ENCODE data around the gene SUDS3. TPM values are rescaled to one million over a fixed set of nuclear protein-coding genes. Genes with fewer than 3 reads are reported as not detected.

The SUDS3 gene
- total and polyA plus RNA-seq, 10 of the 15 experiments (the other 5 are each of a cell fraction or from before 2014, with no cell fraction given) = 5.2 to 42.8 (median 21.7) TPM

DNA sequence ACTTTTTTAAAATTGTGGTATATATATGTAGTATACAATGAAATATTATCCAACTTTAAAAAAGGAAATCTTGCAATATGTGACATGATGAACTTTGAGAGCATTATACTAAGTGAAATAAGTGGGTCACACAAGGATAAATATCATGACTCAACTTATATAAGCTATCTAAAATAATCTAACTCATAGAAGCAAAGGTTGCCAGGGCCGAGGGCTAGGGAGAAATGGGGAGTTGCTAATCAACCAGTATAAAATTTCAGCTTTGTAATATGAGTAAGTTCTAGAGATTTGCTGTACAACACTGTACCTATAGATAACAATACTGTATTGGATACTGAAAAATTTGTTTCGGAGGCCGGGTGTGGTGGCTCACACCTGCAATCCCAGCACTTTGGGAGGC is 42.1 kb upstream of the SUDS3 start:
- Histone ChIP-seq H4K20me1 (ENCODE audit: control insufficient read depth, insufficient read depth) (no peaks in the 10 kb centered on the region), H3K9ac (ENCODE audit: control insufficient read depth, insufficient read depth, low read length) (no peak overlapping the region), H3K27me3 (replicated peaks in 1 of 2; ENCODE audit: control insufficient read depth in 2 of 2, insufficient read depth in 2 of 2, low read length in 1 of 2) (no peaks in the 10 kb centered on the region), H3K27ac (ENCODE audit: control insufficient read depth, insufficient read depth) (no peak overlapping the region), H3K4me1 (ENCODE audit: control insufficient read depth, insufficient read depth, low read length) (peaks cover 11% of the 10 kb centered on the region), H3K4me3 (no peak overlapping the region), H2AFZ (ENCODE audit: control insufficient read depth, low read depth, low read length) (no peak overlapping the region), H3K9me3 (replicated peaks; ENCODE audit: control insufficient read depth, insufficient read depth, low read length) (no peaks in the 10 kb centered on the region; the same call in none of the 3 replicates), H3K36me3 (ENCODE audit: control insufficient read depth in 2 of 2, insufficient read depth in 2 of 2, low read length in 1 of 2) (peaks cover 0 to 7% of the 10 kb centered on the region in 2 experiments; a peak in 2 of 4 replicates), H3K79me2 (ENCODE audit: control insufficient read depth, insufficient read depth, low read length) (peaks cover 42% of the 10 kb centered on the region), H3K4me2 (ENCODE audit: control insufficient read depth, insufficient read depth) (no peak overlapping the region)
- ChIA-PET CTCF (interaction anchor here (0.6 to 1.9 kb wide), 3 partner anchors 11 to 149 kb away, joined by 3 to 6 read pairs (median 6); no protein-coding TSS in a partner anchor), POLR2A (interaction anchor here (0.6 to 0.9 kb wide), 2 partner anchors 12 to 26 kb away, joined by 5 to 7 read pairs; no protein-coding TSS in a partner anchor), RAD21 (ENCODE audit: unreplicated experiment) (interaction anchor here (0.6 to 1.1 kb wide), 3 partner anchors 10 to 22 kb away, joined by 3 to 4 read pairs (median 3); no protein-coding TSS in a partner anchor), SMC1A (ENCODE audit: uncharacterized antibody, unreplicated experiment) (interaction anchor here (1.7 to 4.1 kb wide), 5 partner anchors 9 to 24 kb away, joined by 5 to 23 read pairs (median 9); no protein-coding TSS in a partner anchor)
- intact Hi-C loops (cut with micrococcal nuclease; ENCODE audit: unreplicated experiment) = no loop called here
- in situ Hi-C loops (cut with MboI) = no loop called here
- 100% methylated on average over 3 of the region's 3 CpGs for WGBS (ENCODE audit: insufficient coverage, insufficient replicate concordance, low lambda C conversion rate, missing lambda C conversion rate)
- ATAC-seq (no peak), FAIRE-seq (no peak), DNase-seq (ENCODE audit: low read depth, low spot score) (no peak)
- TF ChIP-seq HDAC6 (IDR thresholded peaks at IDR 0.05; ENCODE audit: unreplicated experiment) (no peak), NR2F1 (conservative IDR thresholded peaks at IDR 0.05) (no peak)
- no TSS peak for BruUV-seq (replicated peaks)

DNA sequence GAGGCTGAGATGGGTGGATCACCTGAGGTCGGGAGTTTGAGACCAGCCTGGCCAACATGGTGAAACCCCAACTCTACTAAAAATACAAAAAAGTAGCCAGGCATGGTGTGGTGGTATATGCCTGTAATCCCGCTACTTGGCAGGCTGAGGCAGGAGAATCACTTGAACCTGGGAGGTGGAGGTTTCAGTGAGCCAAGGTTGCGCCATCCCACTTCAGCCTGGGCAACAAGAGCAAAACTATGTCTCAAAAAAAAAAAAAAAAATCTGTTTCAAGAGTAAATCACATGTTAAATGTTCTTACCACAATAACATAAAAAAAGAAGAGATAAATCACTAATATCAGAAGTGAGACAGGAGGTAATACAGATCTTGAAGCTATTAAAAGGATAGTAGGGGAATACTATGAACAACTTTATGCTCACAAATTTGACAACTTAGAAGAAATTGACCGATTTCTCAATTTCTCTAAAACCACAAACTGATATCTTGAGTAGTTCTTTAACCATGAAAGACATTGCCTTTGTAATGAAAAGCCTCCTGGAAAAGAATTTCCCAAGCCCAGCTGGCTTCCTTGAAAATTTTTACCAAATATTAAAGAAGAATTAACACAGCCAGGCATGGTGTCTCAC is 41.3 kb upstream of the SUDS3 start:
- H3K4me1 ChIP-seq (ENCODE audit: control insufficient read depth, insufficient read depth, low read length) = peaks cover 8% of the 10 kb centered on the region
- POLR2A ChIA-PET = interaction anchor here (0.6 to 1.9 kb wide), 3 partner anchors 11 to 65 kb away, joined by 3 to 8 read pairs (median 5); no protein-coding TSS in a partner anchor
- intact Hi-C loops (cut with micrococcal nuclease; ENCODE audit: unreplicated experiment) (no loop called here), in situ Hi-C loops (cut with MboI) (no loop called here)
- CTCF ChIA-PET = interaction anchor here (1.2 to 1.9 kb wide), 3 partner anchors 10 to 23 kb away, joined by 3 to 6 read pairs (median 6); no protein-coding TSS in a partner anchor
- ATAC-seq (no peak), DNase-seq (ENCODE audit: low read depth, low spot score) (no peak), FAIRE-seq (no peak)
- H3K4me3 ChIP-seq = no peak overlapping the region
- H3K4me2 ChIP-seq (ENCODE audit: control insufficient read depth, insufficient read depth) = no peak overlapping the region; the same call in 1 of the 2 replicates
- SMC1A ChIA-PET (ENCODE audit: uncharacterized antibody, unreplicated experiment) = interaction anchor here (0.7 to 4.1 kb wide), 8 partner anchors 10 to 567 kb away, joined by 3 to 23 read pairs (median 6); no protein-coding TSS in a partner anchor
- no peak for TF ChIP-seq TCF12 (IDR thresholded peaks at IDR 0.05; ENCODE audit: low read depth, low read length)
- 0 out of 2 replicates have a peak, but pooled peaks have one; percentile 11 for TF ChIP-seq ZNF384 (IDR thresholded peaks at IDR 0.05; ENCODE audit: borderline replicate concordance, low read depth, low read length)
- no peak for TF ChIP-seq CHD1 (IDR thresholded peaks at IDR 0.05; ENCODE audit: low read depth, low read length)
- TF ChIP-seq, protein P1, sequence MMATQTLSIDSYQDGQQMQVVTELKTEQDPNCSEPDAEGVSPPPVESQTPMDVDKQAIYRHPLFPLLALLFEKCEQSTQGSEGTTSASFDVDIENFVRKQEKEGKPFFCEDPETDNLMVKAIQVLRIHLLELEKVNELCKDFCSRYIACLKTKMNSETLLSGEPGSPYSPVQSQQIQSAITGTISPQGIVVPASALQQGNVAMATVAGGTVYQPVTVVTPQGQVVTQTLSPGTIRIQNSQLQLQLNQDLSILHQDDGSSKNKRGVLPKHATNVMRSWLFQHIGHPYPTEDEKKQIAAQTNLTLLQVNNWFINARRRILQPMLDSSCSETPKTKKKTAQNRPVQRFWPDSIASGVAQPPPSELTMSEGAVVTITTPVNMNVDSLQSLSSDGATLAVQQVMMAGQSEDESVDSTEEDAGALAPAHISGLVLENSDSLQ (IDR thresholded peaks at IDR 0.05) = peak; percentile 6; the same call in 1 of the 2 replicates
- peak; percentile 64; the same call in 1 of the 2 replicates for TF ChIP-seq RUNX3 (IDR thresholded peaks at IDR 0.05; ENCODE audit: low read length)
- peak; percentile 66; the same call in 1 of the 2 replicates for TF ChIP-seq NFIC (IDR thresholded peaks at IDR 0.05; ENCODE audit: low read depth, low read length)
- no peak for TF ChIP-seq RAD21 (IDR thresholded peaks at IDR 0.05; ENCODE audit: insufficient read depth, low read depth, low read length)
- peak; percentile 52 for TF ChIP-seq JUNB (IDR thresholded peaks at IDR 0.05)
- TF ChIP-seq CBX5 (IDR thresholded peaks at IDR 0.05; ENCODE audit: low read depth) = no peak
- BruUV-seq (replicated peaks) = no TSS peak
- H2AFZ ChIP-seq (ENCODE audit: control insufficient read depth, low read depth, low read length) = no peak overlapping the region
- RAD21 ChIA-PET (ENCODE audit: unreplicated experiment) = interaction anchor here (0.6 to 1.1 kb wide), 2 partner anchors 9 to 22 kb away, joined by 3 read pairs; no protein-coding TSS in a partner anchor
- no peak overlapping the region for H3K9ac ChIP-seq (ENCODE audit: control insufficient read depth, insufficient read depth, low read length)
- H3K9me3 ChIP-seq (replicated peaks; ENCODE audit: control insufficient read depth, insufficient read depth, low read length) = no peaks in the 10 kb centered on the region; the same call in none of the 3 replicates
- H3K36me3 ChIP-seq (ENCODE audit: control insufficient read depth in 2 of 2, insufficient read depth in 2 of 2, low read length in 1 of 2) = peaks cover 0 to 7% of the 10 kb centered on the region in 2 experiments; a peak in 2 of 4 replicates
- H3K27ac ChIP-seq (ENCODE audit: control insufficient read depth, insufficient read depth) = no peak overlapping the region
- H3K79me2 ChIP-seq (ENCODE audit: control insufficient read depth, insufficient read depth, low read length) = peaks cover 38% of the 10 kb centered on the region
- WGBS (ENCODE audit: insufficient coverage, insufficient replicate concordance, low lambda C conversion rate, missing lambda C conversion rate) = 54% methylated on average over 4 of the region's 4 CpGs
- H3K27me3 ChIP-seq (replicated peaks in 1 of 2; ENCODE audit: control insufficient read depth in 2 of 2, insufficient read depth in 2 of 2, low read length in 1 of 2) = no peaks in the 10 kb centered on the region
- no peaks in the 10 kb centered on the region for H4K20me1 ChIP-seq (ENCODE audit: control insufficient read depth, insufficient read depth)
